ENCODE measurements around the gene ZBTB48.

Gene ZBTB48

DNA sequence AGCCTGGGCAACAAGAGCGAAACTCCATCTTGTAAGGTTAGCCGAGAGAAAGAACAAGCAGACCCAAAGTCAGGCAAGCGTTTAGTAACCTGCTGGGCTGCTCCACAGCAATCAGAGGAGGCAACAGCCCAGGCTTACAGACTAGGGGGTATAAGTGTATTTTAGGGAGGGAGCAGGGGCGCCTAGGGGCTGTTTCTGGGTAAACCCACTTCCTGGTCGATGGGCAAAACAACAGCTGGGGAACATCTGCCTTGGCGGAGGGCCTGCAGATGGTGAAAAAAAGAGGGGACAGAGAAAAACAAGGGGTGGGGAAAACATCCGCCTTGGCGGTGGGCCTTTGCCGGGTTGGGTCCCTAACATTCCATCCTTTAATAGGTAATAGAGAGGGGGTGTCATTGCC, 19.5 kb upstream of the ZBTB48 start:
- Histone ChIP-seq H3K9me3 (ENCODE audit: low read depth, low read length) (no peaks in the 10 kb centered on the region), H3K36me3 (ENCODE audit: insufficient read depth, low read length) (no peaks in the 10 kb centered on the region), H3K9ac (ENCODE audit: insufficient read length) (no peak overlapping the region), H3K4me3 (no peak overlapping the region), H3K27ac (no peak overlapping the region)
- DNase-seq (ENCODE audit: low read depth, low spot score) = no peak
- TF ChIP-seq POLR2AphosphoS5 (IDR thresholded peaks at IDR 0.05; ENCODE audit: borderline replicate concordance, low read depth, low read length) = no peak
- TF ChIP-seq FOXP2 (optimal IDR thresholded peaks at IDR 0.05; ENCODE audit: control extremely low read depth, extremely low read length, insufficient read depth) = no peak
- TF ChIP-seq EZH2 (IDR thresholded peaks at IDR 0.05) = no peak

DNA sequence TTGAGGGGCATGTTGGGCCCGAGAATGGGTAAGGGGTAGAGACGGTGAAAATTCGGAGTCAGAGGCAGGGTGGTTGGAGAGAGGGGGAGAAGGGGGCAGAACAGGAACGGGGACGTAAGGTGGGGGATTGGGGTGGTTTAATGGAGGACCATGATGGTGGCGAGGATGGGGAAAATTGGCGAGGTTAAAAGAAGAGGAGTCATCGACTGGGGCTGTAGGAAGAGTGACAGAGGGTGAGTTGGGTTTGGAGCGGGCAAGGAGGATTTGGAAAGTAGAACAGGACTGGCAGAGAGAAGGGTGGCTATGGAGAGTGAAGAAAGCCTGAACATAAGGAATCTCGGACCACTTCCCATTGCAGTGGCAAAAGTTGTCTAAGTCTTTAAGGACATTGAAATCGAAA, 10.8 kb upstream of the ZBTB48 start:
- no peak overlapping the region for H3K27ac ChIP-seq
- no peak overlapping the region for H3K9ac ChIP-seq (ENCODE audit: insufficient read length)
- no peak overlapping the region for H3K4me3 ChIP-seq
- DNase-seq (ENCODE audit: low read depth, low spot score) = no peak
- H3K9me3 ChIP-seq (ENCODE audit: low read depth, low read length) = no peaks in the 10 kb centered on the region
- no peaks in the 10 kb centered on the region for H3K36me3 ChIP-seq (ENCODE audit: insufficient read depth, low read length)
- no peak for TF ChIP-seq FOXP2 (optimal IDR thresholded peaks at IDR 0.05; ENCODE audit: control extremely low read depth, extremely low read length, insufficient read depth)
- TF ChIP-seq EZH2 (IDR thresholded peaks at IDR 0.05) = no peak
- no peak for TF ChIP-seq POLR2AphosphoS5 (IDR thresholded peaks at IDR 0.05; ENCODE audit: borderline replicate concordance, low read depth, low read length)

GRCh38 chr1:6570100-6570499, 9.7 kb upstream of the ZBTB48 start:
- H3K4me3 ChIP-seq = no peak overlapping the region
- H3K9me3 ChIP-seq (ENCODE audit: low read depth, low read length) = no peaks in the 10 kb centered on the region
- DNase-seq (ENCODE audit: low read depth, low spot score) = no peak
- H3K27ac ChIP-seq = no peak overlapping the region
- no peaks in the 10 kb centered on the region for H3K36me3 ChIP-seq (ENCODE audit: insufficient read depth, low read length)
- H3K9ac ChIP-seq (ENCODE audit: insufficient read length) = no peak overlapping the region
- no peak for TF ChIP-seq POLR2AphosphoS5 (IDR thresholded peaks at IDR 0.05; ENCODE audit: borderline replicate concordance, low read depth, low read length)
- no peak for TF ChIP-seq FOXP2 (optimal IDR thresholded peaks at IDR 0.05; ENCODE audit: control extremely low read depth, extremely low read length, insufficient read depth)
- TF ChIP-seq EZH2 (IDR thresholded peaks at IDR 0.05) = no peak

GRCh38 chr1:6570987-6571386, 8.8 kb upstream of the ZBTB48 start:
- no peaks in the 10 kb centered on the region for H3K36me3 ChIP-seq (ENCODE audit: insufficient read depth, low read length)
- H3K9ac ChIP-seq (ENCODE audit: insufficient read length) = no peak overlapping the region
- TF ChIP-seq POLR2AphosphoS5 (IDR thresholded peaks at IDR 0.05; ENCODE audit: borderline replicate concordance, low read depth, low read length) = no peak
- no peak for TF ChIP-seq FOXP2 (optimal IDR thresholded peaks at IDR 0.05; ENCODE audit: control extremely low read depth, extremely low read length, insufficient read depth)
- no peak for TF ChIP-seq EZH2 (IDR thresholded peaks at IDR 0.05)
- H3K27ac ChIP-seq = no peak overlapping the region
- H3K9me3 ChIP-seq (ENCODE audit: low read depth, low read length) = no peaks in the 10 kb centered on the region
- DNase-seq (ENCODE audit: low read depth, low spot score) = no peak
- H3K4me3 ChIP-seq = no peak overlapping the region

DNA sequence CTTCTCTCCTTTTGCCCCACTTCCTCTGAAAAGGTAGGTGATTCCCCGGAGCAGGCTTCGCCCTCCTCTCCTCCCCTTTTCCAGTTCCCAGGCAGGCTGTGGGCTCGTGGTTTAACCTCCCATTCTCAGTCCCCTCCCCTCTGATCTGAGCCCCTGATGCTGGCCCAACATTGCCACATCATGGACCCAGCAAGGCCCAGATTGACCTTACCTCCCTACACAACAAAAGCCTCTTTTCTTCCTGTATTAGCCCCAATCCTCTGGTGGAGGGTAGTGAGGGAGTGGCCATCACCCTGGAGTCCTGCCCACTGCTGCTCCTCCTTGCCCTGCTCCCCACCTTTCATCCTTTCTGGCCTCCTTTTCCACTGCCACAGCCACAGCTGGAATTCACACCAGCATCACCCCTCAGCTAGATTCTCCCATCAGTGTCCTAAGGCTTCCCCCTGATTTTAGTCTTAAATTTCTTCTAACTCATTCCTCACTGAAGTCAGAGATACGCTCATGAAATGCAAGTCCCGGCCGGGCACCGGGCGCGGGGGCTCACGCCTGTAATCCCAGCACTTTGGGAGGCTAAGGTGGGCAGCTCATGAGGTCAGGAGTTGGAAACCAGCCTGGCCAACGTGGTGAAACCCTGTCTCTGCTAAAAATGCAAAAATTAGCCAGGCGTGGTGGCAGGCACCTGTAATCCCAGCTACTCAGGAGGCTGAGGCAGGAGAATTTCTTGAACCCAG, 7.0 kb upstream of the ZBTB48 start:
- no peaks in the 10 kb centered on the region for H3K36me3 ChIP-seq (ENCODE audit: insufficient read depth, low read length)
- no peaks in the 10 kb centered on the region for H3K9me3 ChIP-seq (ENCODE audit: low read depth, low read length)
- TF ChIP-seq FOXP2 (optimal IDR thresholded peaks at IDR 0.05; ENCODE audit: control extremely low read depth, extremely low read length, insufficient read depth) = no peak
- TF ChIP-seq EZH2 (IDR thresholded peaks at IDR 0.05) = no peak
- no peak overlapping the region for H3K4me3 ChIP-seq
- DNase-seq (ENCODE audit: low read depth, low spot score) = no peak
- H3K9ac ChIP-seq (ENCODE audit: insufficient read length) = no peak overlapping the region
- no peak overlapping the region for H3K27ac ChIP-seq

GRCh38 chr1:6574025-6574620, 5.7 kb upstream of the ZBTB48 start:
- Histone ChIP-seq H3K9ac (ENCODE audit: insufficient read length) (no peak overlapping the region), H3K9me3 (ENCODE audit: low read depth, low read length) (no peaks in the 10 kb centered on the region), H3K4me3 (no peak overlapping the region), H3K36me3 (ENCODE audit: insufficient read depth, low read length) (no peaks in the 10 kb centered on the region), H3K27ac (no peak overlapping the region)
- TF ChIP-seq EZH2 (IDR thresholded peaks at IDR 0.05) = no peak
- TF ChIP-seq FOXP2 (optimal IDR thresholded peaks at IDR 0.05; ENCODE audit: control extremely low read depth, extremely low read length, insufficient read depth) = no peak
- TF ChIP-seq POLR2AphosphoS5 (IDR thresholded peaks at IDR 0.05; ENCODE audit: borderline replicate concordance, low read depth, low read length) = no peak
- DNase-seq (ENCODE audit: low read depth, low spot score) = no peak

- H3K36me3 ChIP-seq (ENCODE audit: insufficient read depth, low read length) = no peaks in the 10 kb centered on the region
- H3K9ac ChIP-seq (ENCODE audit: insufficient read length) = no peak overlapping the region
- no peaks in the 10 kb centered on the region for H3K9me3 ChIP-seq (ENCODE audit: low read depth, low read length)
- no peak overlapping the region for H3K27ac ChIP-seq
- DNase-seq (ENCODE audit: low read depth, low spot score) = no peak
- no peak overlapping the region for H3K4me3 ChIP-seq
- no peak for TF ChIP-seq FOXP2 (optimal IDR thresholded peaks at IDR 0.05; ENCODE audit: control extremely low read depth, extremely low read length, insufficient read depth)
- TF ChIP-seq EZH2 (IDR thresholded peaks at IDR 0.05) = no peak
- no peak for TF ChIP-seq POLR2AphosphoS5 (IDR thresholded peaks at IDR 0.05; ENCODE audit: borderline replicate concordance, low read depth, low read length)
Observed at GRCh38 chr1:6574818-6575217, 5.0 kb upstream of the ZBTB48 start.

GRCh38 chr1:6577831-6578525, 1.8 kb upstream of the ZBTB48 start:
- no peak overlapping the region for H3K9ac ChIP-seq (ENCODE audit: insufficient read length)
- H3K27ac ChIP-seq = no peak overlapping the region
- TF ChIP-seq EZH2 (IDR thresholded peaks at IDR 0.05) (no peak), FOXP2 (optimal IDR thresholded peaks at IDR 0.05; ENCODE audit: control extremely low read depth, extremely low read length, insufficient read depth) (no peak)
- no peaks in the 10 kb centered on the region for H3K36me3 ChIP-seq (ENCODE audit: insufficient read depth, low read length)
- no peak overlapping the region for H3K4me3 ChIP-seq
- DNase-seq (ENCODE audit: low read depth, low spot score) = no peak
- H3K9me3 ChIP-seq (ENCODE audit: low read depth, low read length) = no peaks in the 10 kb centered on the region
